ENCODE measurements around the gene ZNF236. TPM values are rescaled to one million over a fixed set of nuclear protein-coding genes. Genes with fewer than 3 reads are reported as not detected.

The ZNF236 gene
- total and polyA plus RNA-seq, 2 donors (not counting 1 experiment from before 2014, with no cell fraction given) = 2.9 to 8.4 TPM

GRCh38 chr18:76894566-76895346 lies 72.4 kb downstream of the ZNF236 start:
- TF ChIP-seq EZH2 (IDR thresholded peaks at IDR 0.05; ENCODE audit: low read length, missing control alignments) (no peak), CTCF (conservative IDR thresholded peaks at IDR 0.05 in 1 of 2, IDR thresholded peaks at IDR 0.05 in 1 of 2; ENCODE audit: low read depth in 1 of 2, low read length in 2 of 2) (no peak)
- Histone ChIP-seq H4K20me1 (ENCODE audit: control insufficient read depth, extremely low read depth, insufficient read depth, low read length) (no peaks in the 10 kb centered on the region), H3K27ac (ENCODE audit: insufficient read depth, low read length) (no peak overlapping the region), H3K27me3 (ENCODE audit: control insufficient read depth, insufficient read depth, low read length) (no peaks in the 10 kb centered on the region), H3K9ac (ENCODE audit: insufficient read depth, low read length) (no peak overlapping the region), H3K4me1 (ENCODE audit: control insufficient read depth, extremely low read depth, insufficient read depth, low read length) (no peaks in the 10 kb centered on the region), H3K9me3 (ENCODE audit: control insufficient read depth, insufficient read depth, low read depth, low read length) (peaks cover 2% of the 10 kb centered on the region), H2AFZ (ENCODE audit: low read length) (no peak overlapping the region), H3K79me2 (ENCODE audit: control insufficient read depth, insufficient read depth, low read length) (no peaks in the 10 kb centered on the region), H3K4me3 (replicated peaks in 1 of 4; ENCODE audit: control extremely low read depth in 1 of 4, insufficient read depth in 1 of 4, low read depth in 3 of 4, low read length in 4 of 4) (no peak overlapping the region), H3K36me3 (ENCODE audit: control insufficient read depth, insufficient read depth, low read length) (peaks cover 23% of the 10 kb centered on the region), H3K4me2 (ENCODE audit: extremely low read depth, insufficient read depth, low read length) (no peak overlapping the region)
- DNase-seq (ENCODE audit: low read depth in 2 of 2) = no peak

- no peak for DNase-seq (ENCODE audit: low read depth in 2 of 2)
- H3K4me2 ChIP-seq (ENCODE audit: extremely low read depth, insufficient read depth, low read length) = no peak overlapping the region
- H3K79me2 ChIP-seq (ENCODE audit: control insufficient read depth, insufficient read depth, low read length) = no peaks in the 10 kb centered on the region
- TF ChIP-seq EZH2 (IDR thresholded peaks at IDR 0.05; ENCODE audit: low read length, missing control alignments) = no peak
- no peak for TF ChIP-seq CTCF (conservative IDR thresholded peaks at IDR 0.05 in 1 of 2, IDR thresholded peaks at IDR 0.05 in 1 of 2; ENCODE audit: low read depth in 1 of 2, low read length in 2 of 2)
- H3K9ac ChIP-seq (ENCODE audit: insufficient read depth, low read length) = no peak overlapping the region
- H3K4me3 ChIP-seq (replicated peaks in 1 of 4; ENCODE audit: control extremely low read depth in 1 of 4, insufficient read depth in 1 of 4, low read depth in 3 of 4, low read length in 4 of 4) = no peak overlapping the region
- H3K9me3 ChIP-seq (ENCODE audit: control insufficient read depth, insufficient read depth, low read depth, low read length) = peaks cover 2% of the 10 kb centered on the region
- no peaks in the 10 kb centered on the region for H3K4me1 ChIP-seq (ENCODE audit: control insufficient read depth, extremely low read depth, insufficient read depth, low read length)
- no peak overlapping the region for H3K27ac ChIP-seq (ENCODE audit: insufficient read depth, low read length)
- H2AFZ ChIP-seq (ENCODE audit: low read length) = no peak overlapping the region
- H4K20me1 ChIP-seq (ENCODE audit: control insufficient read depth, extremely low read depth, insufficient read depth, low read length) = no peaks in the 10 kb centered on the region
- H3K36me3 ChIP-seq (ENCODE audit: control insufficient read depth, insufficient read depth, low read length) = peaks cover 23% of the 10 kb centered on the region
- H3K27me3 ChIP-seq (ENCODE audit: control insufficient read depth, insufficient read depth, low read length) = no peaks in the 10 kb centered on the region
Measured at GRCh38 chr18:76895498-76895897, 73.1 kb downstream of the ZNF236 start.

GRCh38 chr18:76896677-76897076 lies 74.3 kb downstream of the ZNF236 start:
- H3K27me3 ChIP-seq (ENCODE audit: control insufficient read depth, insufficient read depth, low read length) = no peaks in the 10 kb centered on the region
- H4K20me1 ChIP-seq (ENCODE audit: control insufficient read depth, extremely low read depth, insufficient read depth, low read length) = no peaks in the 10 kb centered on the region
- TF ChIP-seq EZH2 (IDR thresholded peaks at IDR 0.05; ENCODE audit: low read length, missing control alignments) (no peak), CTCF (conservative IDR thresholded peaks at IDR 0.05 in 1 of 2, IDR thresholded peaks at IDR 0.05 in 1 of 2; ENCODE audit: low read depth in 1 of 2, low read length in 2 of 2) (no peak)
- H3K79me2 ChIP-seq (ENCODE audit: control insufficient read depth, insufficient read depth, low read length) = no peaks in the 10 kb centered on the region
- H2AFZ ChIP-seq (ENCODE audit: low read length) = no peak overlapping the region
- H3K27ac ChIP-seq (ENCODE audit: insufficient read depth, low read length) = no peak overlapping the region
- H3K9ac ChIP-seq (ENCODE audit: insufficient read depth, low read length) = no peak overlapping the region
- no peak for DNase-seq (ENCODE audit: low read depth in 2 of 2)
- peaks cover 2% of the 10 kb centered on the region for H3K9me3 ChIP-seq (ENCODE audit: control insufficient read depth, insufficient read depth, low read depth, low read length)
- no peak overlapping the region for H3K4me2 ChIP-seq (ENCODE audit: extremely low read depth, insufficient read depth, low read length)
- H3K4me3 ChIP-seq (replicated peaks in 1 of 4; ENCODE audit: control extremely low read depth in 1 of 4, insufficient read depth in 1 of 4, low read depth in 3 of 4, low read length in 4 of 4) = no peak overlapping the region
- no peaks in the 10 kb centered on the region for H3K4me1 ChIP-seq (ENCODE audit: control insufficient read depth, extremely low read depth, insufficient read depth, low read length)
- H3K36me3 ChIP-seq (ENCODE audit: control insufficient read depth, insufficient read depth, low read length) = peaks cover 23% of the 10 kb centered on the region

Data from fibroblast of lung (primary cell).